AG04450 (cell line): ENCODE measurements around the gene CCDC158. TPM values are rescaled to one million over a fixed set of nuclear protein-coding genes. Genes with fewer than 3 reads are reported as not detected.
A peak's percentile ranks its signal among the peaks of the same experiment; 100 is the strongest.

Source experiments
- CTCF ChIA-PET: fragments of 300-600, 350-600 bp; formaldehyde crosslinking; extraction: SDS; loops from one replicate; lab custom pipeline; 2022; ENCODE audit warnings: antibody characterized with exemption, inconsistent platforms; lab: Charles Lee
- POLR2A ChIA-PET: fragments of 350-600 bp; formaldehyde crosslinking; extraction: SDS; loops from one replicate; lab custom pipeline; 2021; ENCODE audit warnings: antibody characterized with exemption, inconsistent platforms; lab: Yijun Ruan, JAX
- DNase-seq: peaks from one replicate; pipeline ENCODE4 v3.0.0-alpha.2; 2011; ENCODE audit warnings: low read depth, low spot score
- H3K27ac ChIP-seq: one replicate; pipeline ENCODE4 v1.5.1; 2012; ENCODE audit warnings: low read depth, low read length, control low read depth
- H3K27me3 ChIP-seq: one replicate; pipeline ENCODE4 v1.6.0; 2012; ENCODE audit warnings: low read length; ENCODE audit not compliant: control insufficient read depth, insufficient read depth
- H3K4me3 ChIP-seq: 2 replicates; pipeline ENCODE4 v1.5.1; 2011; ENCODE audit warnings: mild to moderate bottlenecking, low read depth, low read length, control low read depth
- H3K9me3 ChIP-seq: 2 replicates; pipeline ENCODE4 v1.5.1; 2012; ENCODE audit warnings: low read length; ENCODE audit not compliant: control insufficient read depth, insufficient read depth
- polyA minus RNA-seq: library from RNA; depleted of rRNA, polyadenylated mRNA; stranded (reverse); fragments of >200 nt; gene quantifications from 2 replicates; pipeline ENCODE4 v1.2.3, GENCODE V29; 2011; rRNA and poly(A)+ RNA removed
- polyA plus RNA-seq: library from polyadenylated mRNA; depleted of rRNA; stranded (reverse); fragments of >200 nt; gene quantifications from 2 replicates; pipeline ENCODE4 v1.2.3, GENCODE V29; 2011; rRNA removed
- TF ChIP-seq, protein P1 (sequence below): IDR thresholded peaks from 2 replicates; pipeline ENCODE4 v1.5.1; 2011; ENCODE audit warnings: low read depth, low read length, control low read depth, inconsistent platforms

CCDC158 gene
- not detected in 2 replicates for polyA plus RNA-seq
- polyA minus RNA-seq = 0.05 TPM in 1 of 2 replicates, not detected in the other

DNA sequence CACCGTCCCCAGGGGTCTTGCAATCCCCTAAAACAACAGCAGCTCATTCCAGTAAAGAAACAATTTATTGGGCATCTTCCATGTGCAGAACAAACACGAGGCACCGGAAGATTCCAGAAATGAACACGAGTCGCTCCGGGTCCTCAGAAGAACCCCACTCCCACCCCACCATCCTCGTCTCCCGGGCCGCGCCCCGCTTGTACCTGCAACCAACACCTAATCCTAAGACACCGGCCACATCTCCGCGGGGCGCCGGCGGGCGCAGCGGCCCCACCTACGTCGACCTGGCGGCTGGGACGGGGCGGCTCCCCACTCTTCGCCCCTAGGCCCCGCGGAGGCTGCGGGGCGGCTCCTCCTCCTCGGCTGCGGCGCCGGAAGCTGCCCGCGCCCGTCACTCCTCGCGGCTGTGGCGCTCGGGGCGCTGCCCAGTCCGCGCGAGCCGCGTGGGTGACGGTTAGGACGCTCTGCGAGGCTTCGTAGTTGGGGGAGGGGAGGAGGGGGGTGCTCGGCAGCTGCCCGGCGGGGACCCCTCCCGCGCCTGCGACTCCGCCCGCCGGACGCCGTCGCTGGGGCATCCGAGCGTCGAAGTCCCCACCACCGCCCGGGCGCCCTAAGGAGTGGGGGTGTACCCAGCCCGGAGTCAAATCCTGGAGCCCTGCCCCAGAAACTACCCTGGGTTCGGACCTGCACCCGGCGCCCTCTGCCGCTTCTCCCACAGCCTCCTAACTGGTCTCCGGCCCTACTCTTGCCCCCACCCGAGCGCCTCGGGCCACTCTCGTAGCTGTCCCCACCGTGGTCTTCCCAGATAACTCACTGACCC, at the start of gene CCDC158:
Gene CCDC158, minus strand, starts transcription at position 380 of the 820 bp plus-strand sequence. CDS start 17,934 bp downstream, outside the sequence.
- POLR2A ChIA-PET = no interaction called here
- peaks cover 29% of the 10 kb centered on the region for H3K27me3 ChIP-seq
- peaks cover 4% of the 10 kb centered on the region; the same call in 1 of the 2 replicates for H3K9me3 ChIP-seq
- CTCF ChIA-PET = interaction anchor here (0.6 to 1.9 kb wide), 5 partner anchors 10 to 524 kb away, joined by 3 to 10 read pairs (median 6); no protein-coding TSS in a partner anchor
- peak within 1 kb of the TSS; percentile 44 for H3K4me3 ChIP-seq
- no peak for DNase-seq
- TF ChIP-seq, protein P1, sequence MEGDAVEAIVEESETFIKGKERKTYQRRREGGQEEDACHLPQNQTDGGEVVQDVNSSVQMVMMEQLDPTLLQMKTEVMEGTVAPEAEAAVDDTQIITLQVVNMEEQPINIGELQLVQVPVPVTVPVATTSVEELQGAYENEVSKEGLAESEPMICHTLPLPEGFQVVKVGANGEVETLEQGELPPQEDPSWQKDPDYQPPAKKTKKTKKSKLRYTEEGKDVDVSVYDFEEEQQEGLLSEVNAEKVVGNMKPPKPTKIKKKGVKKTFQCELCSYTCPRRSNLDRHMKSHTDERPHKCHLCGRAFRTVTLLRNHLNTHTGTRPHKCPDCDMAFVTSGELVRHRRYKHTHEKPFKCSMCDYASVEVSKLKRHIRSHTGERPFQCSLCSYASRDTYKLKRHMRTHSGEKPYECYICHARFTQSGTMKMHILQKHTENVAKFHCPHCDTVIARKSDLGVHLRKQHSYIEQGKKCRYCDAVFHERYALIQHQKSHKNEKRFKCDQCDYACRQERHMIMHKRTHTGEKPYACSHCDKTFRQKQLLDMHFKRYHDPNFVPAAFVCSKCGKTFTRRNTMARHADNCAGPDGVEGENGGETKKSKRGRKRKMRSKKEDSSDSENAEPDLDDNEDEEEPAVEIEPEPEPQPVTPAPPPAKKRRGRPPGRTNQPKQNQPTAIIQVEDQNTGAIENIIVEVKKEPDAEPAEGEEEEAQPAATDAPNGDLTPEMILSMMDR = no peak
- no peak within 1 kb of the TSS for H3K27ac ChIP-seq

GRCh38 chr4:76470532-76470931, 49.6 kb upstream of the CCDC158 start:
- no peaks in the 10 kb centered on the region for H3K9me3 ChIP-seq
- no peak for DNase-seq
- TF ChIP-seq, protein P1 = no peak
- H3K27me3 ChIP-seq = peaks cover 9% of the 10 kb centered on the region
- no peak overlapping the region for H3K4me3 ChIP-seq
- ChIA-PET POLR2A (no interaction called here), CTCF (interaction anchor here (1.0 to 1.5 kb wide), 5 partner anchors 10 to 734 kb away, joined by 3 to 12 read pairs (median 3); partner anchors contain the start of gene SHROOM3)
- no peak overlapping the region for H3K27ac ChIP-seq

GRCh38 chr4:76470064-76470463, 49.1 kb upstream of the CCDC158 start:
- DNase-seq = no peak
- TF ChIP-seq, protein P1 = no peak
- Histone ChIP-seq H3K4me3 (no peak overlapping the region), H3K27ac (no peak overlapping the region), H3K27me3 (peaks cover 7% of the 10 kb centered on the region), H3K9me3 (no peaks in the 10 kb centered on the region)
- CTCF ChIA-PET = interaction anchor here (1.0 to 1.5 kb wide), 5 partner anchors 10 to 734 kb away, joined by 3 to 12 read pairs (median 3); partner anchors contain the start of gene SHROOM3
- POLR2A ChIA-PET = no interaction called here

- TF ChIP-seq, protein P1 = no peak
- ChIA-PET POLR2A (no interaction called here), CTCF (no interaction called here)
- Histone ChIP-seq H3K27ac (no peak overlapping the region), H3K9me3 (peaks cover 8% of the 10 kb centered on the region), H3K27me3 (peaks cover 5% of the 10 kb centered on the region), H3K4me3 (no peak overlapping the region)
- DNase-seq = no peak
These were observed 42.6 kb upstream of the CCDC158 start for GRCh38 chr4:76463568-76463967.

GRCh38 chr4:76459291-76459723, 38.4 kb upstream of the CCDC158 start:
- DNase-seq = no peak
- CTCF ChIA-PET = no interaction called here
- POLR2A ChIA-PET = no interaction called here
- H3K4me3 ChIP-seq = no peak overlapping the region
- no peaks in the 10 kb centered on the region for H3K27me3 ChIP-seq
- H3K27ac ChIP-seq = peak overlapping the region; percentile 57
- peaks cover 8% of the 10 kb centered on the region for H3K9me3 ChIP-seq
- TF ChIP-seq, protein P1 = no peak
